COLO668 (cell line): ENCODE results near the gene SNAP23.

Experiments
- DNase-seq: peaks from one replicate; lab custom pipeline; 2025; ENCODE audit not compliant: unreplicated experiment; lab: John Stamatoyannopoulos, UW

Gene SNAP23

DNA sequence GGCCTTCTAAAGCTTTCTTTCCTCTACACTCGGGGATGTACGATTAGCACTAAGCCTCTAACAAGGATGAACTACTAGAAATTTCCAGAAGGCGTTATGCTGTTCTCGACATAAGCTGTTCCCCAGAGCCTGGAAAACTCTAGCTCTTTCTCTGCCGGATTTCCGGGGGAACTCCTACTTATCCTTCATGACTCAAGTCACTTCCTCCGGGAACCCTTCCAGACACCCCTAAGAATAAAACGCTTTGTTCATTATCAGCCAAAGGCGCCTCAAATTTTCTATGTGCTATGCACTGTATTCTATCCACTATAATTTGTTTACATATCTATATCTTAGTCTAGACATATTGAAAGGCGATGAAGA is 455 bp upstream of the SNAP23 start:
- DNase-seq, result no peak

DNA sequence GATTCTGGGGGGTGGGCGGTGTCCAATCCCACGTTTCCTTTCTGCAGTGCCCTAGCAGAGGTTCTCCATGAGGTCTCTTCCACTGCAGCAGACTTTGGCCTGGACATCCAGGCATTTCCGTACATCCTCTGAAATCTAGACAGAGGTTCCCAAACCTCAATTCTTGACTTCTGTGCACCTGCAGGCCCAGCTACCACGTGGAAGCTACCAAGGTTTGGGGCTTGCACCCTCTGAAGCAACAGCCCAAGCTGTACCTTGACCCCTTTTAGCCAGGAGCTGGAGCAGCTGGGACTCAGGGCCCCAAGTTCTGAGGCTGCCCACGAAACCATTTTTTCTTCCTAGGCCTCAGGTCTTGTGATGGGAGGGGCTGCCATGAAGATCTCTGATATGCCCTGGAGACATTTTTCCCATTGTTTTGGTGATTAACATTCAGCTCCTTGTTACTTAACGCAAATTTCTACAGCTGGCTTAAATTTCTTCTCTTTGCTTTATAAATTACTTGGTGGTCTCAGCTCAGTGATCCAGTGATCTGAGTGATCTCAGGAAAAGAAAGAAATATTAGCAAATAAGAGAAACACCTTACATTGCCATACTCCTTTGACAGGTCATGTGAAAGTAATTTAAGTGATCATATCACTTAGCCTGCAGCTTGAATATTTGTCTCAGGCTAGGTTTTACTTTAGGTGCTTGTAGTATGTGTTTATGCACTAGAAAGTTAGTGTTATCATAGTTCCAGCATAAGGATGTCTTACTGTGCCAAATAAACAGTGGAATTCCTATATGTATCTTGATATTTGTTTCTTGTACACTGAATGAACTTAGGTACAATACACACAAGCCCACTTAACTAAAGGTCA is 3.0 kb downstream of the SNAP23 start:
- DNase-seq, result no peak

DNA sequence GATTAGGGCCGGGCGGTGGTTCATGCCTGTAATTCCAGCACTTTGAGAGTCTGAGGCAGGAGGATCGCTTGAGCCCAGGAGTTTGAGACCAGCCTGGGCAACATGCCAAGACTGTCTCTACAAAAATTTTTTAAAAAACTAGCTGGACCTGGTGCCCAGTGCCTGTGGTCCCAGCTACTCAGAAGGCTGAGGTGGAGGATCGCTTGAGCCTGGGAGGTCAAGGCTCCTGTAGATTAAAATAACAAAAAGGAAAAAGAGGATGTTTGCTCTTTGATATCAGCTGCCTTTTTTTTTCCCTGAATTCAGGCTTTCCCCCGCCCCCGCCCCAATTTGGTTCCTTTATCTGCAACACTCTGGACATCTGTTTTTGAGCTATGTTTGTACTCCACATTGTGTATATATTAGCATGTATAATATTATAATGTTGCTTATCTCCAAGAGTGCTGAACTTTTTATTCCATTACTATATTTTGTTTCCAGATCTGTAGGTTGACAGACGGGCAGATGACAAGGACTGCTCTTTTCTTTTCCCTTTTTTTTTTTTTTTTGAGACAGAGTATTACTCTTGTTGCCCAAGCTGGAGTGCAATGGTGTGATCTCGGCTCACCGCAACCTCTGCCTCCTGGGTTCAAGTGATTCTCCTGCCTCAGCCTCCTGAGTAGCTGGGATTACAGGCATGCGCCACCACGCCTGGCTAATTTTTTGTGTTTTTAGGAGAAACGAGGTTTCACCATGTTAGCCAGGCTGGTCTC is 4.6 kb downstream of the SNAP23 start:
- DNase-seq, result no peak

DNA sequence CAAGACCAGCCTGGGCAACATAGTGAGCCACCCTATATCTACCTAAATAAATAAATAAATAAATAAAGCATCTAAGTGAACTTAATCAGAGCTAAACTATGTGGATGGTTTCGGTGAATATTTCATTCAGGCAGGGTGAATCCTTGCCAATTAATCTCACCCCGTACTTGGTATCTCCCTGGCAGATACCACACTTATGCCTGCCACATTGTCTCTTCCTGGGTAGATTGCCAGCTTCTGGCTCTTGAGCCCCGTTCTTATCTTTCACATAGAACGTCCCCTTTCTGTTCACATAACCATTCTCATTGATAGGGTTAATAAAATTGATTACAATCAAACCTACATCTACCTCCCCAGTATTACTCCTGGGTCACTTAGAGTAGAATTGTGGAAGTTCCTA is 7.0 kb downstream of the SNAP23 start:
- DNase-seq, result no peak

DNA sequence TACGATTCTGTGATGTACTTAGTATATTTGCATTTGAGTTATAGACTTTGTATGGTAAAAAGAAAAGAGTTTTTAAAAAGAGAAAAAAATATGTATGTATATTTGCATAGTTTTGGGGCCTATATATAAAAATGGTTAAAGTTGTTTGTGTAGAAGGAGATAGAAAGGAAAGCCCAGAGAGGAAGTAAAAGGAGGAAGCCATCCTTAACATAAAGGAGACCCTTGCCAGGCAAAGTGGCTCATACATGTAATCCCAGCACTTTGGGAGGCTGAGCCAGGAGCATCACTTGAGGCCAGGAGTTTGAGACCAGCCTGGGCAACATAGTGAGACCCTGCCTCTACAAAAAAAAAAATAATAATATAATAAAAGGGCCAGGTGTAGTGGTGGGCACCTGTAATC is 8.4 kb downstream of the SNAP23 start:
- DNase-seq, result no peak

DNA sequence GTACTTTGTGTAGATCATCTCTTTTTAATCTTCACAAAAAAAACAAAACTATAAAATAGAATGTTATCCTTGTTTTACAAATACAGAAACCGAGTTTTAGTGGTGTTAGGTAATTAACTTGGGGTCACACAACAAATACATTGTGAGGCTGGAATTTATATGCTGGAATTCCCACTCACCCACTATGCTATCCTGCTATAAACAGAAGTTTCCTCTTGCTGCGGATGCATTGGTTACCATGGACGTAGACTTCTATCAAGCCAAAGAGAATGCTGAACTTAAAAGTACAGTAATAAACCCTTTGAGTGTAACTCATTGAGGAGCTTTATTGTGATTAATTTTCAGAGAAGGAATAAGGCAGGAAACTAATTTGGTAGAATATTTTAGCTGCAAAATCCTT is 9.2 kb downstream of the SNAP23 start:
- no peak for DNase-seq

DNA sequence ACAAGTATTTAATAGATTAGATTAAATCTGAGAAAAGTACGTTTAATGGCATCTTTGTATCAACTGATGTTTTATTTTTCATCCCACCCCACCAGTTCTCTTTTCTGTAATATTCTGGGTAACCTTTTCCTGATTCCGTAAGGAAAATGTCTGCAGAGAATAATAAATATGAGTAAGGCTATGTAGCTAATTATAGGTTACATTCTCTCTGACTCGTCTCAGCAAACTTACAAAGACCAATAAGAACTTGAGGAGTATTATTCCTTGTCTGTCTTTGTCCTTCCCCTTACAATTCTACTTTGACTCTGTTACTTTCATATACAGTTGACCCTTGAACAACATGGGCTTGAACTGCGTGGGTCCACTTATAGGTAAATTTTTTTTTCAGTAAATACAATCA is 12.1 kb downstream of the SNAP23 start:
- no peak for DNase-seq

DNA sequence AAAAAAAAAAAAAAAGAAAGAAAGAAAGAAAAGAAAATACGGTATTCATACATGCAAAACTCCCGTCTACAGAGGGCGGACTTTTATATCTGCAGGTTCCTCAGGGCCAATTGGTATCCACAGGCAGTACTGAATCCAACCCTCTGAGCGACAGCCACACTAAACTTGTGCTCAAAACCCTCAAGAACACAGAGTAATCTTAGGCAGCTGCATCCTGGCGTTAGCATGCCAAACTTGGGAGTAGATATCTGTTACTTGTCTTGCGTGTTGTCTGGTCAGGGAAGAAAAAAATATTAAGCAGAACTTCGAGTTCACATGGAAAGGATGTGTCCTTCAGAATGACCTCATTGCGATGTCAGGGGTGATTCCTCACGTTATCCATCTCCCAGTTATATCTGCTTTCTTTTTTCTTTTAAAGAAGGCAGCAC is 12.8 kb downstream of the SNAP23 start:
- DNase-seq, result no peak

DNA sequence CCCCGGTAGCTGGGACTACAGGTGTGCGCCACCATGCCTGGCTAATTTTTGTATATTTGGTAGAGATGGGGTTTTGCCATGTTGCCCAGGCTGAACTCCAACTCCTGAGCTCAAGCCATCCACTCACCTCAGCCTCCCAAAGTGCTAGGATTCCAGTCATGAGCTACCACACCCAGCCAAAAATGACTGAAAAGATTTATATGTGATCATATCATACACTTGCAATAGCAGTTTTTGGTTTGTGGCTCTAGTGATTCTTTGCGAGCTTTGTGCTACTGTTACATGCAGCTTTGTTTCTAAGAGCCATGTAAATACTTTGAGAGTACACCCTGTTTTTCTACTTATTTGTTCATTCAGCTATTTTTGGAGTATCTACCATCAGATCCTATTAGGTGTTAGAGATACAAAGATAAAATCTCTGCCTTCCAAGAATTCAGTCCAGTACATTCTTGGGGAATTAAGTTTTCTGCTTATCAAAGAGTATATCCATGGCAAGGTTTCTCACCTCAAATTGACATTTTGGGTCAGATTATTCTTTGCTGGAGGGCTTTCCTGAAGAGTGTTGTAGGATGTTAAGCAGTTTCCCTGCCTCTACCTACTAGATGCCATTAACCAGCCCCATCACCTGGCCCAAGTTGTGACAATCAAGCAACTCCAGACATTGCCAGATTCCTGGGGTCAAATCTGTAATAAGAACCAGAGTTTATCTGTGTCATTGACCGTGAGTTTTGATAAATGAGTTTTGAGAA is 15.0 kb downstream of the SNAP23 start:
- no peak for DNase-seq

DNA sequence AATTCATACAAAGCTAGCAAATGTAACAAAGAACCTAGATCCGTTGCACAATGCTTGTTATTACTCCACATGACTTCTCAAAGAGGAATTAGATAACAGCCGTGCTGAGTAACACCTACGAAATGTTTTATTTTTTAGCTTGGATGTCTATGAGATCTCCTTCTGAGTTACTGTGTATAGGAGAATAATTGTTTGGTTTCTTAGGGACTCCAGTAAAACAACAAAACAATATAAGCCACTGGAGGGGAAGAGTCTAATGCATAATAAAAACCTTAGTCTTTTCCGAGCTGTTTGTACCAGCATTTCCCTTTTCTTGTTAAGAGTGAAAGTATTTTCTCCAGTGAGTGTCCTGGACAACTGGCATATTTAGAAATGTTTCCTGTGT is 15.6 kb downstream of the SNAP23 start:
- DNase-seq, result no peak

DNA sequence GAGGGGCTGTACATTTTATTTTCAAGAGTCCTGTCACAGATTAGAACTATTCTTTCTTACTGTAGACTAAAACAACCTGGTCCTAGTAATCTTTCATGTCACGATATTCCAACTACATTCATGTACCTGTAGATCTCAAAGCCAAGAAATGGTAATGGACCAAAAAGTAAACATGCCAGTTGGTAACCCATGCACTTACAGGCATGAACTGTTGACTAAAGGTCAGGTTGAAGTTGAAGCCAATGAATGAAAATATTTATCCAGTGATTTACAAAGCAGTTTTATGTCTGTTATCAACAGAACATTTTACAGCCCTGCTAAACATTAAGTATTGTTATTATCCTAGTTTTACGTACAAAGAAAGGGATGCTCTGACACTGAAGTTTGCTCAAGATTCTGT is 27.9 kb downstream of the SNAP23 start:
- DNase-seq, result no peak

DNA sequence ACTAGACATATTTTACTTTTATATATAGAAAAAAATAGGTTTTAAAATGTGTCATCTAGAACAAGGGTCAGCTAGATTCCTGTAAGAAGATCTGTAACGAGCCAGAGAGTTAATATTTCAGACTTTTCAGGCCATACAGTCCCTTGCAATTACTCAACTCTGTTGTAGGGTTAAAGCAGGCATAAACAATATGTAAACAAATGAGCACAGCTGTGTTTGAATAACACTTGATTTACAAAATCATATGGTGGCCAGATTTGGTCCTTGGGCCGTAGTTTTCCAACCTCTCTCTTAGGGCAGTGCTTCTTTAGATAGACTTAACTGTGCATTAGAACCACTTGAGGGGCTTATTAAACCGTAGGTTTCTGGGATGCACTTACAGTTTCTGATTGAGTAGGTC is 33.5 kb downstream of the SNAP23 start:
- no peak for DNase-seq

DNA sequence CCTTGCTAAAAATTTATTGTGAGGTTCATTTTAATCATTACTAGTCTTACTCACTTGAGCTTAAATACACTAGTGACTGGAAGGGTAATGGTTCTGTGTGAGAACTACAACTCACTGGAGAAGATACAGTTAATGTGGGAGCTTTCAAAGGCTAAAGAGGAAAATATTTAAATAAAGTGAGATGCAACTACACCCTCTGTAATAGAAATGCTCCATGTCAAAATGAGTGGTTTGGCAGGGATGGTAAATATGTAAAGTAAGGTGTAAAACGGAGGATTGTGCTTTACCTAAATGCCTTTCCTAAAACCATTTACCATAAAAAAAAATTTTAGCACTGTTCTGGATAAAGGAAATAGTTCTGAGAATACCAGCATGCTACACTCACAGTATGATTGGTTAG is 37.8 kb downstream of the SNAP23 start:
- no peak for DNase-seq

DNA sequence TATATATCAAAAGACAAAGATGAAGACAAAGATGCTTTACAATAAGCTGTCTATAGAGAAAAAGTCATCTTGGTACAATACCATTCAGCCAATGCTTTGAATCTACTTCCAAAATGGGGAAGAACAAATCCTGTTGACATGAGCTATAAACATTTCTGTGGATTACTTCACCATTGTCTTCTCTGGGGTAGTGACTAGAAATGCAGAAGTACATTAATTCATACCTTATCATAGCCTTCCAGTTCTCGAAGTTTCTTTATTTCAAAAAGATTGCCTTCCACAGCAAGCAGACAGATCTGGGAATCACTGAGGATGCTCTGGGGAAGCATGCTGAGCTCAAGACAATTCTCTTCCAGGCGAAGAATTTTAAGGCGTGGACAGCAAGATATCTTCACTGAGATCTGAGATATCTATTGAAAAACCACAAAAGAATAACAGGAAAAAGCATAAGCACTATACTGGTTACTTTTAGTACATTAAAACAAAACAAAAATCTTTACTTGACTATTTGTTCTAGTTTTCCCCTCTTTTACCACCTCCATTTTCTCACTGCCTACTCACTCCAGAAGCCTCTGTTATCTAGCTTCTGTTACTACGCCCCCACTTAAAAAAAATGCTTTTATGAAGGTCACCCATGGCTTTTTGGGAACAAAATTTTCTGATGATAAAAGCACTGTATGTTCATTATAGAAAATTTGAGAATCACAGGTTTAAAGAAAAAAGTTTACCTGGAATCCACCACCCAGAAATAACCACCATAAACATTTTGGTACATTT is 49.6 kb downstream of the SNAP23 start:
- no peak for DNase-seq

DNA sequence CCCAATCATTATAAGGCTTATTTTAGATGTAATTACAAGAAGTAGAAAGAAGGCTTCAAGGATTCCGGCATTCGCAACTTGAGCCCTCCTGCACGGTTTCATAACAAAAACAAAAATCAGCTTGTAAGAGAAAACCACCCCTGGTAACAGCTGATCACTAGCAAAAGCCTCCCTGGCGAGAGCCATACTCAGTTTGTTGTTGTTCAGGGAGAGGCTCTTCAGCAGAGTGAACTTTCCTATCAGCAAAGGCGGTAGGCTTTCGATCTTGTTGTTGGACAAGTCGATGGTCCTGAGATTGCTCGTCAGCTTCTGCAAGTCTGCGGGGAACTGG is 52.4 kb downstream of the SNAP23 start:
- no peak for DNase-seq

DNA sequence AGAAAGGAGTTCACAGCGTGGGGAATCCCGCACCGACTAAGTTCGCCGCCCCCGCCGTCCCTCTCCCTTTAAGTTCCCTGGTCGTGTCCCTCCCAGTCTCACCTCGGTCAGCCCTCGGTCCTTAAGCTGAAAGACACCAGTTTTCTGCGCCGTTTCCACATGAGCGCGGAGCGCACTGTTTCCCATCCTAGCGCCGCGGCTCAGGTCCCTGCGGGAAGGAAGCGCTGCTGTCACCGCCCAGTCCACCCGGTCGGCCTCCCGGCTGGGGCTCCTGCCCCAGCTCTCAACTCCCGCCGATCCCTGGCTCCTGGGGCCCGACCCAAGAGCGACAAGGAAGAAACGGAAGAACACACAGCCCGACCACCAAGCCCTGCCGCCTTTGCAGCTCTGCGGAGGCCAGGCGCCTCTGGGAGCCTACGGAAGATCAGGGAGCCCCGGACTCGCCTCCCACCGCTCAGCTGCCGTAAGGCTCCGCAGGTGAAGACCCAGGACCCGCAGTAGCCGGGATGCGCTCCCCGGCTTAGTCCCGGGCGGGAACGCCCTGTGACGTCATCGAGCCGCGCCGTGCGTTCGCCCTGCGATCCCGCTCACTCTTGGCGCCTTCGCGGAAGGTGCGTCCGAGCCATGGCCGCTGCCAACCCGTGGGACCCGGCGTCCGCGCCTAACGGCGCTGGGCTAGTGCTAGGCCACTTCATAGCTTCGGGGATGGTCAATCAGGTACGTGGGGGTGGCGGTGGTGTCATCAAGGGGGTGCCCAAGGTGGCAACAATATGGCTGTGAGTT is 53.0 kb downstream of the SNAP23 start, which contains the start of the genes HAUS2 and LRRC57:
Gene HAUS2, plus strand, starts transcription at position 590 of the 783 bp plus-strand sequence. Its CDS starts 35 bp downstream, at position 625.
Gene LRRC57, minus strand, starts transcription at position 545 of the 783 bp plus-strand sequence. Its CDS starts 359 bp downstream, at position 186.
- DNase-seq, result peak; percentile 93

DNA sequence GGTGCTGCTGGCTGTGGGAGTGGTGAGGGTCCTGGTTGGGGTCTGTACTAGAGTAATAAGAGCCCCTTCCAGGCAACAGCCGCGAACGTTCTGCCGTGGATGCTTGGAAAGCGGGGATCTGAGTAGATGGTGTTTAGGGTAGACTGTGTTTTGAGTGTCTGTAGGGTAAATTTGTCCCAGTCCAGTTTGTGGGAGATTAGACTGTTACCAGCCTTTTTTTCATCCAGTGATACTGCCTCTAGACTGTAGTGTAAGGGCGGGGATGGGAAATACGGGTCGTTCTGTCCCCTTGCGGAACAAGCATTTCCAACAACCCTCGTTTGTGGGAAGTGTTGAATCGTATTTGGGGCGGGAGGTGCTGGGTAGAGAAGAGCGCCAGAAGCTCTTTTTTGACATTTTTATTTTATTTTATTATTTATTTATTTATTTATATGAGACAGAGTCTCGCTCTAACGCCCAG is 53.6 kb downstream of the SNAP23 start:
- peak; percentile 27 for DNase-seq

DNA sequence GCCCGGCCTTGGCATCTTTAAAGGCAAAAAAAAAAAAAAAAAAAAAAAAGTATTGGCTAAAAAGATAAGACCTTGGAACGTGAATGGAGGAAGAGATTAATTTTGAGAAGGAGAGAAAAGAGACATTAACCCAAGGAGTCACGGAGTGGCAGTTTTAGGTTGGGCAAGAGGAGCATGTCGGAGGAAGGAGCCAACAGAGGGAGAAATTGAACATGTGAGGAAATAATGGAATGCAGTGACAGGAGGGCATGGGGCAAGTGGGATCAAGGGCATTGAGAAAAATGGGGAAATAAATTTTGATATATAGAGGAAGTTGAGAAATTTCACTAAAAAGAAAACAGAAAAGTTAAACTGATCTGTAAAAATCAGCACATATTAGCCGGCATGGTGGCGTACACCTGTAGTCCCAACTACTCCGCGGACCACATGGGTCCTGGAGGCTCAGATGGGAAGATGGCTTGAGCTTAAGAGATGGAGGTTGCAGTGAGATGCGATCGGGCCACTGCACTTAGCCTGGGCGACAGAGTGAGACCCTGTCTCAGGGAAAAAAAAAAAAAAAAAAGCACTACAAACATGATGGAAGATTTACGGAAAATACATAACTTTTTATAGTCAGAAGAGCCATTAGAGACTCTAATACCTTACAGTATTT is 54.4 kb downstream of the SNAP23 start:
- DNase-seq, result no peak

DNA sequence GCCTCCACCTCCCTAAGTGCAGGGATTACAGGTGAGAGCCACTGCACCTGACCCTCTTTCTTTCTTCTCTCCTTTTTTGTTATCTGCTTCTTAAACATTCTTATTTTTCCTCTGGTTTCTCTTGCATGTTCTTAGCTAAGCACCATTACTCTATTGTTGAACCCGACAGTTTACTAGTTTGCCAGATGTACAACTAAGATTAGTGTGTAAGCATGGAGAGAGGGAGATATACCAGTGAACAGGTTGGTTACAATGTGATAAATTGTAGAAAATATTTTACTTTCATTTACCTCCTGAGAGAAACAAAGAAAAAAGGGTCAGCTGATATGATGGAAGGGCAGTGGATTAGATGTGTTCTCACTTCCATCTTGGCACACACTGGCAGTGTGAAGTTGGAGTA is 58.1 kb downstream of the SNAP23 start:
- DNase-seq, result no peak
